GM13977 (cell line): ENCODE measurements around the gene DSE.

Experiments used
- DNase-seq: peaks from one replicate; pipeline ENCODE4 v3.0.0; 2012; ENCODE audit warnings: low spot score
- in situ Hi-C: fragments of 300-500 bp; cut with MboI; formaldehyde crosslinking; loops from one replicate; pipeline ENCODE4 v1.12.0; 2022; ENCODE audit warnings: low sequenced_read_pairs, low pct_unique_long_range_greater_than_20kb, mixed read lengths, inconsistent platforms; ENCODE audit not compliant: unreplicated experiment
- TF ChIP-seq, protein P1 (sequence below): IDR thresholded peaks from 2 replicates; pipeline ENCODE4 v1.5.1; 2012; ENCODE audit warnings: mild to moderate bottlenecking, control low read depth; ENCODE audit not compliant: insufficient read depth; ENCODE audit errors: extremely low read depth, missing control alignments

The DSE gene

DNA sequence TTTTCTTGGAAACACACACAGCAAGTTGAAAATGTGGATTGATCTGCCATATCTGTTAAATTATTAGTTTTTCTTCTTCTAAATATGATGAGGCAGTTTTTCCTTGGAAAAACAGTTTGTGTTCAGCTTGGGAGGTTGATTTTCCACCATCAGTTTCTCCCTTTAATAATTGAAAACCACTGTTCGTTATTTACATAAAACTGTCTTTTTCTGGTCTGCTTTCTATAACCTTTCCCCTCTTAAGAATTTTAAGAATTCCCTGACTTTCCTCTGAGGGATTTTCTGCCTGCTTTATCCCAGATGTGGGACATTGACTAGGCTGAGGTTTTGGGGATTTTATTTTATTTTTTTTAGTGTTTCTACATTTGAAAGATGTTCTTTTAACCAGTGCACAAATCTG is 27.2 kb downstream of the DSE start:
- DNase-seq: no peak
- TF ChIP-seq, protein P1, sequence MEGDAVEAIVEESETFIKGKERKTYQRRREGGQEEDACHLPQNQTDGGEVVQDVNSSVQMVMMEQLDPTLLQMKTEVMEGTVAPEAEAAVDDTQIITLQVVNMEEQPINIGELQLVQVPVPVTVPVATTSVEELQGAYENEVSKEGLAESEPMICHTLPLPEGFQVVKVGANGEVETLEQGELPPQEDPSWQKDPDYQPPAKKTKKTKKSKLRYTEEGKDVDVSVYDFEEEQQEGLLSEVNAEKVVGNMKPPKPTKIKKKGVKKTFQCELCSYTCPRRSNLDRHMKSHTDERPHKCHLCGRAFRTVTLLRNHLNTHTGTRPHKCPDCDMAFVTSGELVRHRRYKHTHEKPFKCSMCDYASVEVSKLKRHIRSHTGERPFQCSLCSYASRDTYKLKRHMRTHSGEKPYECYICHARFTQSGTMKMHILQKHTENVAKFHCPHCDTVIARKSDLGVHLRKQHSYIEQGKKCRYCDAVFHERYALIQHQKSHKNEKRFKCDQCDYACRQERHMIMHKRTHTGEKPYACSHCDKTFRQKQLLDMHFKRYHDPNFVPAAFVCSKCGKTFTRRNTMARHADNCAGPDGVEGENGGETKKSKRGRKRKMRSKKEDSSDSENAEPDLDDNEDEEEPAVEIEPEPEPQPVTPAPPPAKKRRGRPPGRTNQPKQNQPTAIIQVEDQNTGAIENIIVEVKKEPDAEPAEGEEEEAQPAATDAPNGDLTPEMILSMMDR: no peak
- in situ Hi-C loops: no loop called here

DNA sequence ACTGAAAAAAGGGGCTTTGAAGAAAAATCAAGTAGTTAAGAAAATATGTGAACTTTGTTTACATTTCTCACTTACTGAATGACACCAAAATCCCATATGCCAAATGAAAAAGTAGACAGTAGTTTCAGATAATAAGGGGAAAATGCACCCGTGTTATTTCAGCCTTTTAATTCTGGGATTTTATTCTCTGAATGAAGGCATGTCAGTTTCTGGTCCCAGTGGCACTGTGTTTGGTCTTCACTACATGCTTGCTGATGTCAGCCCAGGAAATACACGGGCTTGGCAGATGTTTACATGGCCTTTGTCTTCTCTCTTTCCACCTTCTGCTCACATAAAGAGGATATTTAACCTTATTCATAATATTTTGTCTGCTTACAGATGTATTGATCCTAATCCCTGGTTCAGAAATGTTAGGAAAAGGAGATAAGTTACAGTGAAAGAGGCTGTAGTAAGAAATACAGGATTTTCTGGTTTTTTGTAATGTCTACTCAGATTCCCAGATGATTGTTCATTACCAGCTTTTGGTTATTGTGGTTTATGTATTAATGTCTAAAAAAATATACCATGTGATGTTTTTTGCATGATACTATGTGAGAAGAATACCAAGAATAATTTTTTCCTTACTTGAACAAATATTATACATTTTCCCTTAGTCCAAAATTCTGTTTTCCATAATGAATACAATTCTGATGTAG is 27.7 kb downstream of the DSE start:
- in situ Hi-C loops: no loop called here
- TF ChIP-seq, protein P1: no peak
- no peak for DNase-seq

DNA sequence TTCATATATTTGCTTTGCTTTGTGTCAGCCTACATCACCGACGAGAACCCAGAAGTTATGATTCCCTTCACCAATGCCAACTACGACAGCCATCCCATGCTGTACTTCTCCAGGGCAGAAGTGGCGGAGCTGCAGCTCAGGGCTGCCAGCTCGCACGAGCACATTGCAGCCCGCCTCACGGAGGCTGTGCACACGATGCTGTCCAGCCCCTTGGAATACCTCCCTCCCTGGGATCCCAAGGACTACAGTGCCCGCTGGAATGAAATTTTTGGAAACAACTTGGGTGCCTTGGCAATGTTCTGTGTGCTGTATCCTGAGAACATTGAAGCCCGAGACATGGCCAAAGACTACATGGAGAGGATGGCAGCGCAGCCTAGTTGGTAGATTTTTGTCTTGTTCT is 28.5 kb downstream of the DSE start:
- in situ Hi-C loops: no loop called here
- TF ChIP-seq, protein P1: no peak
- no peak for DNase-seq

DNA sequence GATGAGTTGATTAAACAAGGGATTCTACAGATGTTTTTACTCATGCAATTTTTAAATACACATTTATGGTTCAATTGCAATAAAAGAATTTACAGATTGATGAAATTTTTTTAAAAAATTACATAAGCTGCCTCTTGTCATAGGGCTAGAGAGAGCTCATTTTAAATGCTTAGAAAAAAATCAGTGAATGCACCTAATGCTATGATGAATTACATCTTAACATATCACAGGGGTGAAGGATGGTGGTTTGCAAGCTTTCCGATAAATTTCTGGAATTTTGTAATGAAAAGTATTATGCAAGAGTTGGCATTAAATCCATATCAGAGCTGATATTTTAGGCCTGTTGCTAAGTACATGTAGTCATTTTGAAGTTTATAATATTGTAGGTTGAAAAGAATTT is 29.6 kb downstream of the DSE start:
- no peak for DNase-seq
- TF ChIP-seq, protein P1: no peak
- in situ Hi-C loops: no loop called here

DNA sequence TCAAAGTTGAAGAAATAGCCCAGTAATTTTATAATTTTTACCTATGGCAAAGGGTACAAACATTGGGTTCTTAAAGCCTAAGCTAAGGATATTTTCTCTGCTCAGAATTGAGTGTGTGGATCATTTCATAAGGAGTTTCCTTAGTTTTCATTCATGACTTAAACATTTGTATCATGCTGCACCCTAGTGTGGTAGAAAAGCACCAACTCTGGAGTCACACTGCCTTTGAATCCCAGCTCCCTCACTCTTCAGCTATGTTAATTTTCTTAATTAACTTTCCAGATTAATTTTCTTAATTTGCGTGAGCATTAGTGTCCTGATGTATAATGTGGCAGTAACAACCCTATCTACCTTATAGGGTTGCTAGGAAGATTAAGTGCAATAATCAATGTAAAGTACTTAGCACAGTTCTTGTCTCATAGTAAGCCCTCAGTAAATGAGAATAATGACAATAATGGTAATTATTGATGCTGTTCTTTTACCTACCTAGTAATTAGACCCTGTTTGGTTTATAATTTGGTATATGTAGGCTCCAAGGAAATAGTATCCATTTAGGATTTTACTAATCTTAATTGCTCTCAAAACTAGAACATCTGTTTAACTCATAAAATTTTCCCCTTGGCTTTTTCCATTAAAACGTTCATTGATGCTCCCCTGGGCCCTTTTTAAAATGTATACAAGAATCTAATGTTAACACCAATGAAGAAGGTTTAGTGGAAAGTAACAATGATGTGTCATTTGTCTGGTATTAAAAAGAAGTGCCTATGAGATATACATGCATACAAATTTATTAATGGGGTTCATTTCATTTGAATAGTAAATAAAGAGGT is 31.6 kb downstream of the DSE start:
- DNase-seq: no peak
- in situ Hi-C loops: no loop called here
- TF ChIP-seq, protein P1: peak; percentile 13

DNA sequence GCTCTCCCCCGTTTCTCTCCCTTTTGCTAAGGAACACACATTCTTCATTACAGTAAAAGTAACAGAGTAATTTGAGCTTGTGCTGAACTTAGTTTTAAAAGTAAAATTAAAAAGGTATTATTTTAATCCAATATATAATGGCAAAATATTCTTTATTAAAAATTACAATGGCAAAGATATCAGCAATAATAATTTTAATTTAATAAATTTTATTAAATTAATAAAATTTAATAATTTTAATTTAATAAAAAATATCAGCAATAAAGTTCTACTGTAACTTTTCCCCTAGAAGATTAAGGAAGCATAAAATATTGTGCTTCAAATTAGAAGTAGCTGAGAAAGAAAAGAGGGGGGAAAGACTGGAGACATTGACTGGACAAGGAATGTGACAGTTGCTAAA is 32.5 kb downstream of the DSE start:
- DNase-seq: no peak
- TF ChIP-seq, protein P1: no peak
- in situ Hi-C loops: no loop called here
